Neural progenitor cell (in vitro differentiated cells): Measurements from ENCODE around the gene TCF4. TPM values are rescaled to one million over a fixed set of nuclear protein-coding genes. Genes with fewer than 3 reads are reported as not detected.

Source experiments
- DNase-seq: peaks from one replicate; pipeline ENCODE4 v3.0.0-alpha.2; 2016; ENCODE audit warnings: low spot score
- H2AFZ ChIP-seq: fragments of 200-600 bp; sonication (generic); replicated peaks from 2 replicates; pipeline ENCODE4 v1.6.1; 2016; ENCODE audit warnings: antibody characterized with exemption
- H3F3A ChIP-seq: fragments of 200-600 bp; sonication (generic); 2 replicates; pipeline ENCODE4 v1.6.1; 2016; ENCODE audit warnings: antibody characterized with exemption, low read depth
- H3K27ac ChIP-seq: fragments of 200-600 bp; sonication (generic); 2 replicates; pipeline ENCODE4 v1.5.1; 2016; ENCODE audit warnings: mild to moderate bottlenecking
- H3K27me3 ChIP-seq: fragments of 200-600 bp; sonication (generic); 2 replicates; pipeline ENCODE4 v1.6.1; 2016; ENCODE audit warnings: mild to moderate bottlenecking, moderate library complexity
- H3K36me3 ChIP-seq: fragments of 200-600 bp; sonication (generic); 2 replicates; pipeline ENCODE4 v1.5.1; 2016
- H3K4me1 ChIP-seq: fragments of 200-600 bp; sonication (generic); 2 replicates; pipeline ENCODE4 v1.6.1; 2016; ENCODE audit warnings: mixed run types
- H3K4me2 ChIP-seq: fragments of 200-600 bp; sonication (generic); 2 replicates; pipeline ENCODE4 v1.6.1; 2016
- H3K4me3 ChIP-seq: fragments of 200-600 bp; sonication (generic); 2 replicates; pipeline ENCODE4 v1.5.1; 2016
- H3K79me2 ChIP-seq: fragments of 200-600 bp; sonication (generic); 2 replicates; pipeline ENCODE4 v1.6.1; 2016; ENCODE audit warnings: low read depth
- H3K9ac ChIP-seq: fragments of 200-600 bp; sonication (generic); 2 replicates; pipeline ENCODE4 v1.6.1; 2016
- H3K9me3 ChIP-seq: fragments of 200-600 bp; sonication (generic); 2 replicates; pipeline ENCODE4 v1.5.1; 2016; ENCODE audit warnings: low read depth
- H4K20me1 ChIP-seq: fragments of 200-600 bp; sonication (generic); 2 replicates; pipeline ENCODE4 v1.6.1; 2016; ENCODE audit warnings: low read depth
- H3K27ac Mint-ChIP-seq: 3 replicates; pipeline ENCODE4 v1.8.0; 2021; ENCODE audit warnings: mixed read lengths
- H3K27me3 Mint-ChIP-seq: 2 replicates; pipeline ENCODE4 v1.8.0; 2022; ENCODE audit warnings: low read depth, mild to moderate bottlenecking, inconsistent platforms, moderate library complexity, mixed read lengths; ENCODE audit not compliant: insufficient read depth
- H3K36me3 Mint-ChIP-seq: 3 replicates; pipeline ENCODE4 v1.8.0; 2021; ENCODE audit warnings: mixed read lengths
- H3K4me1 Mint-ChIP-seq: 3 replicates; pipeline ENCODE4 v1.8.0; 2021; ENCODE audit warnings: mixed read lengths
- H3K4me3 Mint-ChIP-seq: 3 replicates; pipeline ENCODE4 v1.8.0; 2021; ENCODE audit warnings: mild to moderate bottlenecking, moderate library complexity, mixed read lengths
- H3K9me3 Mint-ChIP-seq: 3 replicates; pipeline ENCODE4 v1.8.0; 2020; ENCODE audit warnings: mixed read lengths
- EZH2 ChIP-seq: fragments of 200-600 bp; sonication (generic); IDR thresholded peaks from 2 replicates; pipeline ENCODE4 v1.6.1; 2017; ENCODE audit warnings: antibody characterized with exemption, mild to moderate bottlenecking, moderate library complexity
- EZH2phosphoT487 ChIP-seq: fragments of 200-600 bp; sonication (generic); IDR thresholded peaks from 2 replicates; pipeline ENCODE4 v1.6.1; 2017; ENCODE audit warnings: antibody characterized with exemption
- total RNA-seq: library from RNA; depleted of rRNA; stranded (reverse); fragments of >200 nt; gene quantifications from 2 replicates; pipeline ENCODE4 v1.2.3, GENCODE V29; 2015; ENCODE audit warnings: low replicate concordance
- TF ChIP-seq, protein P1 (sequence below): fragments of 200-600 bp; sonication (generic); IDR thresholded peaks from 2 replicates; pipeline ENCODE4 v1.5.1; 2017; ENCODE audit warnings: antibody characterized with exemption, mild to moderate bottlenecking

Gene TCF4
- total RNA-seq, 1 donor from 2014 or later, result 161 TPM

DNA sequence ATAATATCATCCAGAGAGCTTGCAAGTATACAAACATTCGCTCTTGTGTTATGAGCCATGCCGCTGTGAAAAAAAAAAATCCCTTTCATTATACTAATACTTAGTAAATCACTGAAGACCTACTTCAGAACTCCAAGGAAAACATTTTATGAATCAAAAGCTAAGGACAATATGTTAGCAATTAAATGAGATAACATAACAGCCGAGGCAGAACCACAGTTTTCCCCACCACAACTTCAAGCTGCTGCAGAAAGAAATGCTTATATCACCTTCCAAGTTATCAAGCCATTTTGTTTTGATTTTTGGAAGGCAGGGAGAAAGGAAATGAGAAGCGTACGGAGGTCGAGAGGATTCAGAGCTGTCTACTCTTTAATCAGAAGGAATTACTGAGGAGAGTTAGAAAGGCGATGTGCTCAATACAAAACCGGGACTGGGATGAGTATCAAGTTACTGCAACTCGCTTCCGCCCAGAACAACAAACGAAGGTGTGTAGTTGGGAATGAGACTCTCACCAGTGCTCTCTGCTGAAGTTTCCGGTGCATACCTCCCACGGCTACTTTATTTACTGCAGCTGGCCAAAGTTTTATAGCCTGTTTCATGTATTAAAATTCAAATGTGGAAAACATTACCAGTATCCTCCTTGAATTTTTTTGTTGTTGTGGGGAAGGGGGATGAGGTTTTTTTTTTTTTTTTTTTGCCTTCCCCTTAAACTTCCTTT lies 336.6 kb downstream of the TCF4 start:
- Mint-ChIP-seq H3K27ac (no peak overlapping the region), H3K9me3 (peaks cover 6% of the 10 kb centered on the region), H3K4me3 (no peak overlapping the region), H3K4me1 (peaks cover 9% of the 10 kb centered on the region), H3K36me3 (peaks cover 47% of the 10 kb centered on the region), H3K27me3 (no peaks in the 10 kb centered on the region)
- H3K4me2 ChIP-seq, result peak overlapping the region; percentile 40
- no peaks in the 10 kb centered on the region for H3F3A ChIP-seq
- H3K36me3 ChIP-seq, result peaks cover 10% of the 10 kb centered on the region
- no peak overlapping the region for H3K9ac ChIP-seq
- H3K9me3 ChIP-seq, result no peaks in the 10 kb centered on the region
- TF ChIP-seq EZH2, result no peak
- TF ChIP-seq EZH2phosphoT487, result no peak
- TF ChIP-seq, protein P1, sequence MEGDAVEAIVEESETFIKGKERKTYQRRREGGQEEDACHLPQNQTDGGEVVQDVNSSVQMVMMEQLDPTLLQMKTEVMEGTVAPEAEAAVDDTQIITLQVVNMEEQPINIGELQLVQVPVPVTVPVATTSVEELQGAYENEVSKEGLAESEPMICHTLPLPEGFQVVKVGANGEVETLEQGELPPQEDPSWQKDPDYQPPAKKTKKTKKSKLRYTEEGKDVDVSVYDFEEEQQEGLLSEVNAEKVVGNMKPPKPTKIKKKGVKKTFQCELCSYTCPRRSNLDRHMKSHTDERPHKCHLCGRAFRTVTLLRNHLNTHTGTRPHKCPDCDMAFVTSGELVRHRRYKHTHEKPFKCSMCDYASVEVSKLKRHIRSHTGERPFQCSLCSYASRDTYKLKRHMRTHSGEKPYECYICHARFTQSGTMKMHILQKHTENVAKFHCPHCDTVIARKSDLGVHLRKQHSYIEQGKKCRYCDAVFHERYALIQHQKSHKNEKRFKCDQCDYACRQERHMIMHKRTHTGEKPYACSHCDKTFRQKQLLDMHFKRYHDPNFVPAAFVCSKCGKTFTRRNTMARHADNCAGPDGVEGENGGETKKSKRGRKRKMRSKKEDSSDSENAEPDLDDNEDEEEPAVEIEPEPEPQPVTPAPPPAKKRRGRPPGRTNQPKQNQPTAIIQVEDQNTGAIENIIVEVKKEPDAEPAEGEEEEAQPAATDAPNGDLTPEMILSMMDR, result no peak
- peak overlapping the region; percentile 2 for H3K4me3 ChIP-seq
- DNase-seq, result peak; percentile 43
- H3K27ac ChIP-seq, result no peak overlapping the region
- peaks cover 2% of the 10 kb centered on the region for H3K79me2 ChIP-seq
- no peaks in the 10 kb centered on the region for H3K27me3 ChIP-seq
- no peak overlapping the region for H2AFZ ChIP-seq
- peaks cover 19% of the 10 kb centered on the region for H3K4me1 ChIP-seq
- H4K20me1 ChIP-seq, result no peaks in the 10 kb centered on the region

DNA sequence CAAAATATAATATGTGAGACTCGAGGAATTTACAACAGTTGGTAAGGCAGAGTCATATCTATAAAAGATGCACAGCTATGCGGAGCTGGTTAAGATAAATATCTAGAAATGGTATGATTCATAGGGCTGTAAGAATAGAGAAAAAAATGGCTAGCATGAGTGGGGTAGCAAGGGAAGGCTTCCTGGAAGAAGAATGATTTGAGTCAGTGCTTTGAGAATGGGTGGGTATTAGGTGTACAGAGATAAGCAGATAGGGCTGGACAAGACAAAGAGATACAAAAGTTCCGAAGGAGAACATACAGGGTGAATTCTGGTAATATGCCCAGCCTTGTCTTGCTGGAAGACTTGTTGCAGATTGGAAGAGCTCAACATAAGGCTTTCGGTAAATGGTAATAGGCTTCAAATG lies 337.2 kb downstream of the TCF4 start:
- peaks cover 6% of the 10 kb centered on the region for H3K9me3 Mint-ChIP-seq
- no peaks in the 10 kb centered on the region for H4K20me1 ChIP-seq
- H3K27me3 Mint-ChIP-seq, result no peaks in the 10 kb centered on the region
- no peak overlapping the region for H3K4me3 Mint-ChIP-seq
- no peak overlapping the region for H3K4me3 ChIP-seq
- H3K27ac Mint-ChIP-seq, result no peak overlapping the region
- no peaks in the 10 kb centered on the region for H3K9me3 ChIP-seq
- H3K4me1 Mint-ChIP-seq, result peaks cover 9% of the 10 kb centered on the region
- H3K4me2 ChIP-seq, result no peak overlapping the region
- peaks cover 19% of the 10 kb centered on the region for H3K4me1 ChIP-seq
- TF ChIP-seq EZH2 (no peak), EZH2phosphoT487 (no peak)
- TF ChIP-seq, protein P1, result no peak
- no peak for DNase-seq
- no peaks in the 10 kb centered on the region for H3K27me3 ChIP-seq
- no peak overlapping the region for H3K27ac ChIP-seq
- H3K9ac ChIP-seq, result no peak overlapping the region
- peaks cover 10% of the 10 kb centered on the region for H3K36me3 ChIP-seq
- peaks cover 2% of the 10 kb centered on the region for H3K79me2 ChIP-seq
- peaks cover 42% of the 10 kb centered on the region for H3K36me3 Mint-ChIP-seq
- no peaks in the 10 kb centered on the region for H3F3A ChIP-seq
- no peak overlapping the region for H2AFZ ChIP-seq

DNA sequence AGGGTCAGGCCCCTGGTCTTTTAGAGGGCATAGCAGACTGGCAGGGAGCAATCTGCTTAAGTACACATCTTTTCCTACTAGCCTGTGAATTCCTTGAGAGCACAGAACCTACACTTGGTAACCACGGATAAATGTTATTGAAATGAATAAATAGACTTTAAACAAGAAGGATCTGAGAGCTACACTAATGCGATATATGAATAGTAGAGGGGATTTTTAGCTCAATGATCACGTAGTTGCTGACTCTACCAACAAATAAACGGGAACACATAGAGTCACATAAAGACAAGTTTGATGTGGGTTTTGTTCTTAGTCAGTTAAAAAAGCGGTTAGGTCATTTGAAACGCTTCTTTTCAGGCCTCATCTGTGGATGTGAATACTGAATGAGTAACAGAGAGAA lies 338.4 kb downstream of the TCF4 start:
- peak overlapping the region; percentile 32 for H3K27ac Mint-ChIP-seq
- Histone ChIP-seq H2AFZ (no peak overlapping the region), H3K79me2 (peaks cover 2% of the 10 kb centered on the region), H3K27ac (no peak overlapping the region), H4K20me1 (no peaks in the 10 kb centered on the region), H3K27me3 (no peaks in the 10 kb centered on the region), H3K9me3 (no peaks in the 10 kb centered on the region), H3K36me3 (peaks cover 6% of the 10 kb centered on the region), H3K4me3 (no peak overlapping the region), H3K4me2 (no peak overlapping the region), H3K9ac (no peak overlapping the region), H3K4me1 (peaks cover 19% of the 10 kb centered on the region), H3F3A (no peaks in the 10 kb centered on the region)
- H3K36me3 Mint-ChIP-seq, result peaks cover 36% of the 10 kb centered on the region
- H3K4me1 Mint-ChIP-seq, result peaks cover 9% of the 10 kb centered on the region
- H3K27me3 Mint-ChIP-seq, result no peaks in the 10 kb centered on the region
- DNase-seq, result no peak
- peaks cover 5% of the 10 kb centered on the region for H3K9me3 Mint-ChIP-seq
- H3K4me3 Mint-ChIP-seq, result no peak overlapping the region
- TF ChIP-seq EZH2phosphoT487 (no peak), EZH2 (no peak)
- TF ChIP-seq, protein P1, result no peak
